WTC11 (cell line): Measurements from ENCODE around the gene ISL2. TPM values are rescaled to one million over a fixed set of nuclear protein-coding genes. Genes with fewer than 3 reads are reported as not detected.
"Not testable (repeated sequence)": the region's sequence is repeated elsewhere in the genome, so short reads cannot be mapped to it uniquely, and the experiment has no call there.

Source experiments
- ATAC-seq: fragments of 200-7000 bp; cut with Tn5 transposase; 2 replicates; pipeline ENCODE4 v1.10.0; 2021; ENCODE audit warnings: mild to moderate bottlenecking, moderate library complexity
- CTCF ChIA-PET: fragments of 300-600 bp; sonication (Branson Sonifier 250); formaldehyde crosslinking; loops from one replicate; lab custom pipeline; 2021; ENCODE audit warnings: antibody characterized with exemption; lab: Charles Lee
- POLR2A ChIA-PET: fragments of 350-600 bp; sonication (Branson Sonifier 250); formaldehyde crosslinking; loops from one replicate; lab custom pipeline; 2021; ENCODE audit warnings: antibody characterized with exemption; lab: Charles Lee
- DNase-seq: peaks from one replicate; pipeline ENCODE4 v3.0.0; 2021; ENCODE audit warnings: low spot score
- H3K27ac Mint-ChIP-seq: 2 replicates; pipeline ENCODE4 v1.8.0; 2021; ENCODE audit warnings: mixed read lengths
- H3K27me3 Mint-ChIP-seq: 2 replicates; pipeline ENCODE4 v1.8.0; 2021; ENCODE audit warnings: low read depth, mild to moderate bottlenecking, moderate library complexity, mixed read lengths
- H3K36me3 Mint-ChIP-seq: 2 replicates; pipeline ENCODE4 v1.8.0; 2021; ENCODE audit warnings: mixed read lengths
- H3K4me1 Mint-ChIP-seq: 2 replicates; pipeline ENCODE4 v1.8.0; 2022; ENCODE audit warnings: mixed read lengths
- H3K4me3 Mint-ChIP-seq: 2 replicates; pipeline ENCODE4 v1.8.0; 2021; ENCODE audit warnings: mild to moderate bottlenecking, moderate library complexity, mixed read lengths
- H3K9me3 Mint-ChIP-seq: 2 replicates; pipeline ENCODE4 v1.8.0; 2021; ENCODE audit warnings: mixed read lengths
- ETV6 ChIP-seq: sonication (generic); formaldehyde crosslinking; IDR thresholded peaks from 2 replicates; pipeline ENCODE4 v1.8.1; 2022; ENCODE audit warnings: mild to moderate bottlenecking, missing genetic modification reagents
- OVOL2 ChIP-seq: fragments of 250-450 bp; sonication (Bioruptor Pico); IDR thresholded peaks from 2 replicates; pipeline ENCODE4 v1.9.0; 2021; ENCODE audit warnings: mild to moderate bottlenecking, borderline replicate concordance
- ZNF232 ChIP-seq: sonication (generic); formaldehyde crosslinking; IDR thresholded peaks from 2 replicates; pipeline ENCODE4 v1.8.0; 2022; ENCODE audit warnings: mild to moderate bottlenecking, missing genetic modification reagents
- ZNF263 ChIP-seq: sonication (generic); formaldehyde crosslinking; IDR thresholded peaks from 2 replicates; pipeline ENCODE4 v1.8.1; 2022; ENCODE audit warnings: low read depth, mild to moderate bottlenecking, moderate library complexity, missing genetic modification reagents
- total RNA-seq: library from RNA; stranded (reverse); gene quantifications from 3 replicates; pipeline ENCODE4 v1.2.3, GENCODE V29; 2021
- TF ChIP-seq, protein P1 (sequence below): sonication (generic); formaldehyde crosslinking; IDR thresholded peaks from 2 replicates; pipeline ENCODE4 v1.8.0; 2023; ENCODE audit warnings: missing genetic modification reagents, mild to moderate bottlenecking, borderline replicate concordance
- TF ChIP-seq, protein P2 (sequence below): fragments of 250-450 bp; sonication (Bioruptor Pico); conservative IDR thresholded peaks from 2 replicates; pipeline ENCODE4 v1.9.0; 2021; ENCODE audit warnings: mild to moderate bottlenecking
- TF ChIP-seq, protein P3 (sequence below): sonication (generic); formaldehyde crosslinking; IDR thresholded peaks from 2 replicates; pipeline ENCODE4 v1.8.0; 2022; ENCODE audit warnings: mild to moderate bottlenecking, missing genetic modification reagents
- TF ChIP-seq, protein P4 (sequence below): sonication (generic); formaldehyde crosslinking; conservative IDR thresholded peaks from 2 replicates; pipeline ENCODE4 v1.8.1; 2023; ENCODE audit warnings: mild to moderate bottlenecking, low read depth, missing genetic modification reagents, moderate library complexity
- TF ChIP-seq, protein P5 (sequence below): sonication (generic); formaldehyde crosslinking; IDR thresholded peaks from 2 replicates; pipeline ENCODE4 v1.8.0; 2023; ENCODE audit warnings: missing genetic modification reagents
- TF ChIP-seq, protein P6 (sequence below): sonication (generic); formaldehyde crosslinking; IDR thresholded peaks from 2 replicates; pipeline ENCODE4 v1.8.0; 2022; ENCODE audit warnings: mild to moderate bottlenecking, missing genetic modification reagents
- TF ChIP-seq, protein P7 (sequence below): sonication (generic); formaldehyde crosslinking; IDR thresholded peaks from 2 replicates; pipeline ENCODE4 v1.8.1; 2022; ENCODE audit warnings: mild to moderate bottlenecking, moderate library complexity, missing genetic modification reagents
- TF ChIP-seq, protein P8 (sequence below): fragments of 200-600 bp; IDR thresholded peaks from 2 replicates; pipeline ENCODE4 v1.8.0; 2022; ENCODE audit warnings: antibody characterized with exemption
- TF ChIP-seq, protein P9 (sequence below): sonication (generic); formaldehyde crosslinking; IDR thresholded peaks from 2 replicates; pipeline ENCODE4 v1.8.0; 2022; ENCODE audit warnings: mild to moderate bottlenecking, missing genetic modification reagents

ISL2 gene
- total RNA-seq, 1 experiment from 2014 or later: 0.24 TPM

DNA sequence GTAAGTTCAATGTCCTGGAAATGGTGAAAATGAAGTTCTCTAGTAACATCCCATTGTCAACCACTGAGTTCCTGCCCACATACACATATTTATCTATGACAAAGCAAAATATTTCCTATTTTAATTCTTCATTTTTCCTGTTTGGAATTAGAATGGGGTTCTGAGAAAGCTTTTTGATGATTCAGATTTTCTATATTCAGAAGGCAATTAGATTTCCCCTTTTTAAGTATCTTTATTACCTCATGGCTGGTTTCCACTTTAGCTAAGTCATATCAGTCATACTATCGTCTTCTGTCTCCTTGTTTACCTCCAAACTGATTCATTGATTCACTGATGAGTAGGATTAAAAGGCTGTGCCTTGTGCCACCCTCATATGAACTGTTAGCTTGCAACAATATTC is 43.2 kb upstream of the ISL2 start (continued):
- TF ChIP-seq, protein P1, sequence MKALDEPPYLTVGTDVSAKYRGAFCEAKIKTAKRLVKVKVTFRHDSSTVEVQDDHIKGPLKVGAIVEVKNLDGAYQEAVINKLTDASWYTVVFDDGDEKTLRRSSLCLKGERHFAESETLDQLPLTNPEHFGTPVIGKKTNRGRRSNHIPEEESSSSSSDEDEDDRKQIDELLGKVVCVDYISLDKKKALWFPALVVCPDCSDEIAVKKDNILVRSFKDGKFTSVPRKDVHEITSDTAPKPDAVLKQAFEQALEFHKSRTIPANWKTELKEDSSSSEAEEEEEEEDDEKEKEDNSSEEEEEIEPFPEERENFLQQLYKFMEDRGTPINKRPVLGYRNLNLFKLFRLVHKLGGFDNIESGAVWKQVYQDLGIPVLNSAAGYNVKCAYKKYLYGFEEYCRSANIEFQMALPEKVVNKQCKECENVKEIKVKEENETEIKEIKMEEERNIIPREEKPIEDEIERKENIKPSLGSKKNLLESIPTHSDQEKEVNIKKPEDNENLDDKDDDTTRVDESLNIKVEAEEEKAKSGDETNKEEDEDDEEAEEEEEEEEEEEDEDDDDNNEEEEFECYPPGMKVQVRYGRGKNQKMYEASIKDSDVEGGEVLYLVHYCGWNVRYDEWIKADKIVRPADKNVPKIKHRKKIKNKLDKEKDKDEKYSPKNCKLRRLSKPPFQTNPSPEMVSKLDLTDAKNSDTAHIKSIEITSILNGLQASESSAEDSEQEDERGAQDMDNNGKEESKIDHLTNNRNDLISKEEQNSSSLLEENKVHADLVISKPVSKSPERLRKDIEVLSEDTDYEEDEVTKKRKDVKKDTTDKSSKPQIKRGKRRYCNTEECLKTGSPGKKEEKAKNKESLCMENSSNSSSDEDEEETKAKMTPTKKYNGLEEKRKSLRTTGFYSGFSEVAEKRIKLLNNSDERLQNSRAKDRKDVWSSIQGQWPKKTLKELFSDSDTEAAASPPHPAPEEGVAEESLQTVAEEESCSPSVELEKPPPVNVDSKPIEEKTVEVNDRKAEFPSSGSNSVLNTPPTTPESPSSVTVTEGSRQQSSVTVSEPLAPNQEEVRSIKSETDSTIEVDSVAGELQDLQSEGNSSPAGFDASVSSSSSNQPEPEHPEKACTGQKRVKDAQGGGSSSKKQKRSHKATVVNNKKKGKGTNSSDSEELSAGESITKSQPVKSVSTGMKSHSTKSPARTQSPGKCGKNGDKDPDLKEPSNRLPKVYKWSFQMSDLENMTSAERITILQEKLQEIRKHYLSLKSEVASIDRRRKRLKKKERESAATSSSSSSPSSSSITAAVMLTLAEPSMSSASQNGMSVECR (CRISPR knock-in tag): no peak
- TF ChIP-seq ZNF263 (CRISPR knock-in tag) (no peak), ZNF232 (CRISPR knock-in tag) (no peak)
- TF ChIP-seq, protein P2, sequence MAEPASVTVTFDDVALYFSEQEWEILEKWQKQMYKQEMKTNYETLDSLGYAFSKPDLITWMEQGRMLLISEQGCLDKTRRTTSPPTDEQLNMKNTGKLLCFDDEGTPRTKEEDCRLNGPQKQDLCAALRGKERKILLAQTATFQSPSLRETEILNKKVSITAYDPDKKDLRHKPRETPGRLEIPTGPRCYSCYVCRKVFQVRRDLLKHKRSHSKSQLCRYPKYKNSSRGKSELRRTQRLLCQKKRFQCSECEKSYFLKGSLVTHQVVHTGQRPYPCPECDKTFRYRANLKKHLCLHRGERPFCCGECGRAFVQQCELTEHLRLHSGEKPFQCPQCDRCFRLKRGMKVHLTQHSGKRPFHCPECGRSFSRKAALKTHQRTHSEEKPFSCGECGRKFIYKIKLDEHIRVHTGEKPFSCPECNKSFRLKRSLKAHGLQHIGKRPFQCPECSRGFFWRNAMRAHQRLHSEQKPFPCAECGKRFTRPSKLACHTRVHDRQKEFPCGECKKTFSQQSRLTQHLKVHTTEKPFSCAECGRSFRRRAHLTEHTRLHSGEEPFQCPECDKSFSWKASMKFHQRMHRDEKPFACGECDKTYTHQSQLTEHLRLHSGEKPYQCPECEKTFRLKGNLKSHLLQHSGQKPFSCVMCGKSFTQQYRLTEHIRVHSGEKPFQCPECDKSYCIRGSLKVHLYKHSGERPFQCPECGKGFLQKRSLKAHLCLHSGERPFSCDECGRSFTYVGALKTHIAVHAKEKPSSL (CRISPR knock-in tag): no peak

DNA sequence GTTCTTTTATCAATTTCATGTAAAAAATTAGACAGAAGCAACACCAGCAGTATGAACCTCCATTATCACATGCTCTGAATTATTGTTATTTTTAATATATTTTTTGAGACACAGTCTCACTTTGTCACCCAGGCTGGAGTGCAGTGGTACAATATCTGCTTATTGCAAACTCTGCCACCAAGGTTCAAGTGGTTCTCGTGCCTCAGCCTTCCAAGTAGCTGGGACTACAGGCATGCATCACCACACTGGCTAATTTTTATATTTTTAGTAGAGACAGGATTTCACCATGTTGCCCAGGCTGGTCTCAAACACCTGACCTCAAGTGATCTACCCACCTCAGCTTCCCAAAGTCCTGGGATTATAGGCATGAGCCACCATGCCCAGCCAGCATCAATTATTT is 42.1 kb upstream of the ISL2 start:
- H3K4me3 Mint-ChIP-seq, POLR2A ChIA-PET, H3K27me3 Mint-ChIP-seq, H3K27ac Mint-ChIP-seq, H3K36me3 Mint-ChIP-seq, H3K4me1 Mint-ChIP-seq, H3K9me3 Mint-ChIP-seq, DNase-seq, ATAC-seq: not testable (repeated sequence)
- CTCF ChIA-PET: interaction anchor here (0.6 kb wide), 1 partner anchor 11 kb away, joined by 7 read pairs; no protein-coding TSS in a partner anchor

DNA sequence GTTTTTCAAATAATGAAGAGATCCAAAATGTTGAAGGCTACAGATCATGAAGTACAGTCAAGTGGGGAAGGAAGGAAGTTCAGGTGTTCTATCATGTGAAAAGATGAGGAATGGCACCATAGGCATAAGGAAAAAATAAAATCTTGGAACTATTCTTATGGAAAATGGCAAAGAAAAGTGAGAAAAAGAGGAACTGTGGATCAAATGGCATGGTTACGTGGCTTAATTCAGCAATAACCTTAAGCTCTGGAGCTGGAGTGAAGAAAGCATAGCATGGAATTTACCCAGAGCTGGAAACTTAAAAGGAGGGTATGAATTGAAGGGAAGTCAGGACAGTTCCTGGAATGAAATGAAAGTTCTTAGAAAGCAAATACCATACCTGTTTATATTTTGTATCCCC is 39.7 kb upstream of the ISL2 start:
- POLR2A ChIA-PET: no interaction called here
- Mint-ChIP-seq H3K27me3 (no peaks in the 10 kb centered on the region), H3K27ac (no peak overlapping the region), H3K4me3 (no peak overlapping the region), H3K9me3 (0 out of 2 replicates have a peak, but pooled peaks cover 7% of the 10 kb centered on the region), H3K36me3 (peaks cover under 1% of the 10 kb centered on the region; the same call in 1 of the 2 replicates), H3K4me1 (0 out of 2 replicates have a peak, but pooled peaks cover 3% of the 10 kb centered on the region)
- CTCF ChIA-PET: interaction anchor here (2.4 kb wide), 1 partner anchor 33 kb away, joined by 6 read pairs; no protein-coding TSS in a partner anchor
- DNase-seq (no peak), ATAC-seq (no peak)
- TF ChIP-seq, protein P3, sequence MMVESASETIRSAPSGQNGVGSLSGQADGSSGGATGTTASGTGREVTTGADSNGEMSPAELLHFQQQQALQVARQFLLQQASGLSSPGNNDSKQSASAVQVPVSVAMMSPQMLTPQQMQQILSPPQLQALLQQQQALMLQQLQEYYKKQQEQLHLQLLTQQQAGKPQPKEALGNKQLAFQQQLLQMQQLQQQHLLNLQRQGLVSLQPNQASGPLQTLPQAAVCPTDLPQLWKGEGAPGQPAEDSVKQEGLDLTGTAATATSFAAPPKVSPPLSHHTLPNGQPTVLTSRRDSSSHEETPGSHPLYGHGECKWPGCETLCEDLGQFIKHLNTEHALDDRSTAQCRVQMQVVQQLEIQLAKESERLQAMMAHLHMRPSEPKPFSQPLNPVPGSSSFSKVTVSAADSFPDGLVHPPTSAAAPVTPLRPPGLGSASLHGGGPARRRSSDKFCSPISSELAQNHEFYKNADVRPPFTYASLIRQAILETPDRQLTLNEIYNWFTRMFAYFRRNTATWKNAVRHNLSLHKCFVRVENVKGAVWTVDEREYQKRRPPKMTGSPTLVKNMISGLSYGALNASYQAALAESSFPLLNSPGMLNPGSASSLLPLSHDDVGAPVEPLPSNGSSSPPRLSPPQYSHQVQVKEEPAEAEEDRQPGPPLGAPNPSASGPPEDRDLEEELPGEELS (CRISPR knock-in tag): no peak
- TF ChIP-seq OVOL2 (CRISPR knock-in tag) (no peak), ZNF232 (CRISPR knock-in tag) (no peak), ETV6 (CRISPR knock-in tag) (no peak)
- TF ChIP-seq, protein P4, sequence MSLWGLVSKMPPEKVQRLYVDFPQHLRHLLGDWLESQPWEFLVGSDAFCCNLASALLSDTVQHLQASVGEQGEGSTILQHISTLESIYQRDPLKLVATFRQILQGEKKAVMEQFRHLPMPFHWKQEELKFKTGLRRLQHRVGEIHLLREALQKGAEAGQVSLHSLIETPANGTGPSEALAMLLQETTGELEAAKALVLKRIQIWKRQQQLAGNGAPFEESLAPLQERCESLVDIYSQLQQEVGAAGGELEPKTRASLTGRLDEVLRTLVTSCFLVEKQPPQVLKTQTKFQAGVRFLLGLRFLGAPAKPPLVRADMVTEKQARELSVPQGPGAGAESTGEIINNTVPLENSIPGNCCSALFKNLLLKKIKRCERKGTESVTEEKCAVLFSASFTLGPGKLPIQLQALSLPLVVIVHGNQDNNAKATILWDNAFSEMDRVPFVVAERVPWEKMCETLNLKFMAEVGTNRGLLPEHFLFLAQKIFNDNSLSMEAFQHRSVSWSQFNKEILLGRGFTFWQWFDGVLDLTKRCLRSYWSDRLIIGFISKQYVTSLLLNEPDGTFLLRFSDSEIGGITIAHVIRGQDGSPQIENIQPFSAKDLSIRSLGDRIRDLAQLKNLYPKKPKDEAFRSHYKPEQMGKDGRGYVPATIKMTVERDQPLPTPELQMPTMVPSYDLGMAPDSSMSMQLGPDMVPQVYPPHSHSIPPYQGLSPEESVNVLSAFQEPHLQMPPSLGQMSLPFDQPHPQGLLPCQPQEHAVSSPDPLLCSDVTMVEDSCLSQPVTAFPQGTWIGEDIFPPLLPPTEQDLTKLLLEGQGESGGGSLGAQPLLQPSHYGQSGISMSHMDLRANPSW (CRISPR knock-in tag): no peak
- TF ChIP-seq, protein P5, sequence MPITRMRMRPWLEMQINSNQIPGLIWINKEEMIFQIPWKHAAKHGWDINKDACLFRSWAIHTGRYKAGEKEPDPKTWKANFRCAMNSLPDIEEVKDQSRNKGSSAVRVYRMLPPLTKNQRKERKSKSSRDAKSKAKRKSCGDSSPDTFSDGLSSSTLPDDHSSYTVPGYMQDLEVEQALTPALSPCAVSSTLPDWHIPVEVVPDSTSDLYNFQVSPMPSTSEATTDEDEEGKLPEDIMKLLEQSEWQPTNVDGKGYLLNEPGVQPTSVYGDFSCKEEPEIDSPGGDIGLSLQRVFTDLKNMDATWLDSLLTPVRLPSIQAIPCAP (CRISPR knock-in tag): no peak
- TF ChIP-seq, protein P6, sequence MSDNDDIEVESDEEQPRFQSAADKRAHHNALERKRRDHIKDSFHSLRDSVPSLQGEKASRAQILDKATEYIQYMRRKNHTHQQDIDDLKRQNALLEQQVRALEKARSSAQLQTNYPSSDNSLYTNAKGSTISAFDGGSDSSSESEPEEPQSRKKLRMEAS (CRISPR knock-in tag): no peak
- TF ChIP-seq, protein P7, sequence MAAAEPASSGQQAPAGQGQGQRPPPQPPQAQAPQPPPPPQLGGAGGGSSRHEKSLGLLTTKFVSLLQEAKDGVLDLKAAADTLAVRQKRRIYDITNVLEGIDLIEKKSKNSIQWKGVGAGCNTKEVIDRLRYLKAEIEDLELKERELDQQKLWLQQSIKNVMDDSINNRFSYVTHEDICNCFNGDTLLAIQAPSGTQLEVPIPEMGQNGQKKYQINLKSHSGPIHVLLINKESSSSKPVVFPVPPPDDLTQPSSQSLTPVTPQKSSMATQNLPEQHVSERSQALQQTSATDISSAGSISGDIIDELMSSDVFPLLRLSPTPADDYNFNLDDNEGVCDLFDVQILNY (CRISPR knock-in tag): no peak
- TF ChIP-seq, protein P8, sequence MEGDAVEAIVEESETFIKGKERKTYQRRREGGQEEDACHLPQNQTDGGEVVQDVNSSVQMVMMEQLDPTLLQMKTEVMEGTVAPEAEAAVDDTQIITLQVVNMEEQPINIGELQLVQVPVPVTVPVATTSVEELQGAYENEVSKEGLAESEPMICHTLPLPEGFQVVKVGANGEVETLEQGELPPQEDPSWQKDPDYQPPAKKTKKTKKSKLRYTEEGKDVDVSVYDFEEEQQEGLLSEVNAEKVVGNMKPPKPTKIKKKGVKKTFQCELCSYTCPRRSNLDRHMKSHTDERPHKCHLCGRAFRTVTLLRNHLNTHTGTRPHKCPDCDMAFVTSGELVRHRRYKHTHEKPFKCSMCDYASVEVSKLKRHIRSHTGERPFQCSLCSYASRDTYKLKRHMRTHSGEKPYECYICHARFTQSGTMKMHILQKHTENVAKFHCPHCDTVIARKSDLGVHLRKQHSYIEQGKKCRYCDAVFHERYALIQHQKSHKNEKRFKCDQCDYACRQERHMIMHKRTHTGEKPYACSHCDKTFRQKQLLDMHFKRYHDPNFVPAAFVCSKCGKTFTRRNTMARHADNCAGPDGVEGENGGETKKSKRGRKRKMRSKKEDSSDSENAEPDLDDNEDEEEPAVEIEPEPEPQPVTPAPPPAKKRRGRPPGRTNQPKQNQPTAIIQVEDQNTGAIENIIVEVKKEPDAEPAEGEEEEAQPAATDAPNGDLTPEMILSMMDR: no peak
- TF ChIP-seq, protein P9, sequence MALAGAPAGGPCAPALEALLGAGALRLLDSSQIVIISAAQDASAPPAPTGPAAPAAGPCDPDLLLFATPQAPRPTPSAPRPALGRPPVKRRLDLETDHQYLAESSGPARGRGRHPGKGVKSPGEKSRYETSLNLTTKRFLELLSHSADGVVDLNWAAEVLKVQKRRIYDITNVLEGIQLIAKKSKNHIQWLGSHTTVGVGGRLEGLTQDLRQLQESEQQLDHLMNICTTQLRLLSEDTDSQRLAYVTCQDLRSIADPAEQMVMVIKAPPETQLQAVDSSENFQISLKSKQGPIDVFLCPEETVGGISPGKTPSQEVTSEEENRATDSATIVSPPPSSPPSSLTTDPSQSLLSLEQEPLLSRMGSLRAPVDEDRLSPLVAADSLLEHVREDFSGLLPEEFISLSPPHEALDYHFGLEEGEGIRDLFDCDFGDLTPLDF (CRISPR knock-in tag): no peak
